Astrocyte (in vitro differentiated cells and primary cell): ENCODE results near the gene PIK3R2.
A peak's percentile ranks its signal among the peaks of the same experiment; 100 is the strongest.

ENCODE experiments used
- CTCF ChIP-seq: IDR thresholded peaks from 2 replicates; pipeline ENCODE4 v1.5.1; 2011; ENCODE audit warnings: low read depth, mild to moderate bottlenecking, inconsistent platforms, low read length, moderate library complexity; ENCODE audit not compliant: insufficient read depth
- EZH2 ChIP-seq: IDR thresholded peaks from 2 replicates; pipeline ENCODE4 v1.6.1; 2012; ENCODE audit warnings: mild to moderate bottlenecking, low read length, inconsistent platforms; ENCODE audit not compliant: insufficient read depth

- TF ChIP-seq EZH2 (peak; percentile 98), CTCF (no peak)
These were observed 39.9 kb downstream of the PIK3R2 start, which contains the start of gene MPV17L2 for GRCh38 chr19:18192673-18193387.
